ENCODE results near the gene GABRB1.

The GABRB1 gene

DNA sequence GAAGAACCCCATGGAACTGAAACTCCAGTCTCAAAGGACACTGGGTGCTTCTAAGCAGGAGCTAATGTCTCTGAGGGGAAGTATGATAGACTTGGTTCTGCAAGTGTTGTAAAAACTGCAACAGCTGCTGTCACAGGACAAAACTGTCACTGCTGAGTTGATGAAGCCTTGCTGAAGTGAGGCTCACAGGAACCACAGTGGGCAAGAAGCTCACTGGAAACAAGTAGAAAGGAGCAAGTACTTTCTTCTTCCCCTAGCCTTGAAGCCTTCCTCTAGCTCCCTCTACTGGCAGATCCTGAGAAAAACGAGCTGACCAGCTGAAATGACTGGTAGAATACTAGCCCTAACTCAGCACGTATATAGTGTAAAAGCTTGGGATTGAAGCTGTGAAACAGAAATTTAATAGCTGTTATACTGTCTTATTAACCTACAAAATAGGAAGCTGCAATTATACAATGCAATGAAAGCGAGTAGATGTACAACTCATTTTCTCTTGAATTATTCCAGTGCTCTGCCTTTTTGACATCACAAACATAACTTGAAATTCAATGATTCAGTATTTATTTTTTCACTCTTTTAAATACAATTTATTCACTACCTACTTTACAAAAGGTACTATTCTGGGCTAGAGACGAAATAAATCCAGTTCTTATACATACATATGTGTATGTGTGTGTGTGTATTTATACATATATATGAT, 91.4 kb downstream of the GABRB1 start:
- DNase-seq: no peak

DNA sequence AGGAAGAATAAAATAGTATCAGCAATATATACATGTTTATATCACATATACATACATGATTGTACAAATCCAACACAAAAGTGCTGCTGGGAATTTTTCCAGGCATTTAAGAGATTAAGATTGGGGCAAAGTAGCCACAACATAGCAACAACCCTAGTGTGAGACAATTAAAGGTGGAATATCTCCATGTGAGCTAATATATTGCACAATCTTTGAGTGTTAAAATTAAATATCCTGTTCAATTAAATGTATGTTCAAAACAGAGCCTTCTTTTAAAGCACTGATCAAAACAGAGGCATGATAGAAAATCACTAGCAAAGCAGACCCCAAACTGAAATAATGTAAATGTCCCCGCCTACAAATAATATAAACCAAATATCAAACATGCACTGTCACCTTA, 97.6 kb downstream of the GABRB1 start:
- no peak for DNase-seq

DNA sequence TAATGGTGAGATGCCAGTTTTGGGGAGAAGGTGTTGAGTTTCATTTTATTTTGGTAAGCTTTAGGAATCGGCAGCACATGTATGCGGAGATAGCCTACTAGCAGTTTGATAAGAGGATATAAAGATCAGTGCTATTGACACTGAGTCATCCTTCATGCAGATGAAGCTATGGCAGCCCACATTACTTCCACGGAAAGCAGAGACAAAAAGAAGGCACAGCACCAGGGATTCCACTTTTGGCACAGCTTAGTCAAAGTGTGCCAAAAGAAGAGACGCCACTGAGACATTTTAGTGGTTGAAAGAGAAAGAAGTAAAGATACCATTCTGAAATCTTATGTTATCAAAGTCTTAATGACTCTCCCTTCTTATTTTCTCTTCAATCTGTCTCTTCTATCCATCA, 103.8 kb downstream of the GABRB1 start:
- no peak for DNase-seq

DNA sequence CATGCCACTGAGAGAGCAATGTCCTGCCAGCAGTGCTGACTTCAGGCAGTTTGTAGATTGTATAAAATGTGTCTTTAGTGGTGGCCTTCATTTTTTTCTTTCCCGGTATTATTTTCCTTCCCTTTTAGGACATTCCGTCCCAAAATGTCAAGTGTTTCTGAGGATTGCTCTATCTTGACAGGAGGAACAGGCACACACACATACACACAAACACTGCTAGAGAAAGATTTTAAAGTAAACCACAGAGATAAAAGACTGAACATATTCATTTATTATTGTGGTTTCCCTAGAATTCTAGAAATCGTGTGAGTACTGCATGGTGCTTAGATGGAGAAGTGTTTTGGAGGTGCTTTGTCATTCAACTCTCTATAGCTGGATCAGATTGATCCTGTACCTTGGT, 111.9 kb downstream of the GABRB1 start:
- DNase-seq: no peak

DNA sequence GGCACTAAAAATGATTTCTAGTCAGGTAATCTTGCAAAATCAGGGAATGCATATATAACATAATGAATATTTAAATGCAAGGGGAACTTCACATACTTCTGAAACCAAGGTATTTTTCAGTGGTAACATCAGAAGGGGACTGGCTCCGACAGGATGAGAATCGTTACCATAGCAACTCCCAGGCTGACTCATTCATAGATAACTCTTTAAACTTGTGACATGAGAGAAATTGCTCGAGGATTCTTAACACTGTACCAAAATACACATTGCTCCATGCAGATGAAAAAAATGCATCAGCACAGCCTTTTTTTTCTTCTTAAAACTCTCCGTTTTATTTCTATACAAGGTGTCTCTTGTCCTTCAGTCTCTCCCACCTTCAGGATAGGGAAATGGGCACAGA, 114.3 kb downstream of the GABRB1 start:
- DNase-seq: no peak

DNA sequence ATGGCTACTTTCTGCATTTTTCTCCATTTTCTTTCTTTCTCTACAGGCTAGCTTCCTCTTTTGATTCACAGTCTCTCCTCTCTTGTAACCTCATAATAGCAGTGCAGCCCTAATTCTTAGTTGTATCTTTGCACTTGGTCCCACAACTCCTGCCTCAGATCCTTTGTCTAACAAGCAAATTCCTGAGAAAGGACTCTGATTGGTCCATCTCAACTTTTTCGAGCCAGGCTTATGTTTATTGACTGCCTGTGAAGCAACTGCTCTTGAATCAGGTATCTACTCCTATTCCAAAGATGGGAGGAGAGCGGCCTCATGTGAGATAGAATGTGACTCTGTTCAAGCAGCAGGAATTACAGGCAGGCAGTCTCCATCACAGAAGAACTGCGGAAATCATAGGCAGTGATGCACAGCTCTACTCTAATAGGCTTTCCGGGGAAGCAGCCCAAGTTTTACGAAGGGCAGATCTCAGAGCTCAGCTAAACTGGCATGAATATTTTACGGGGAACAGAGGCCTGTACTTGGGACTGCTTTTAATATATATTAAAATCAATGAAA, 123.5 kb downstream of the GABRB1 start:
- no peak for DNase-seq

DNA sequence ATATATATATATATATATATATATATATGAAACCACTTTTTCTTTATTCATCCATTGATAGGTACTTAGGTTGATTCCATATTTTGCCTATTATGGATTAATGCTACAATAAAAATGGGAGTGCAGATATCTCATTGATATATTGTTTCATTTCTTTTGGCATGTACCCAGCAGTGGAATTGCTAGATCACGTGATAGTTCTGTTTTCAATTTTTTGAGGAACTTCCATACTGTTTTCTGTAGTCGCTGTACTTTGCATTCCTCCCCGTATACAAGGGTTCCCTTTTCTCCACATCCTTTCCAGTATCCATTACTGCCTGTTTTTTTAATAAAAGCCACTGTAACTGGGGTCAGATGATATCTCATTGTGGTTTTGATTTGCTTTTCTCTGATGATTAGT, 124.6 kb downstream of the GABRB1 start:
- no peak for DNase-seq

DNA sequence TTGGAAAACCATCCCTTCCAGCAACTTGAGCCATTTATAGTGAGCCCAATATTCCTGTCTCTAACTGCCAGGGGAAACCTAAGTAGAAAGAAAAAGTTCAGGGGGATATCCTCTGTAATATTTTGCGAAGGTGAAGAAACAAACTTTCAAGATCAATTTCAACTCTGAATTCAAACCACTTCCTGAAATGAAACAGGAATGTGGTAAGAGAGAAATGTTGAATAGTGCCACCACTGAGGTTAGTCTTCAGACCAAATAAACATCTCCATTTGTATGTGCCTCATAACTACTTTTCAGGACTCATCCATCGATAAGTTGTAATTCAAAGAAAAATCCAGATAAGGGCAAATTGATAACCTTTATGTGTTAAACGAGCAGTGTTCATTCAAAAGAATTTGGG, 128.7 kb downstream of the GABRB1 start:
- no peak for DNase-seq

DNA sequence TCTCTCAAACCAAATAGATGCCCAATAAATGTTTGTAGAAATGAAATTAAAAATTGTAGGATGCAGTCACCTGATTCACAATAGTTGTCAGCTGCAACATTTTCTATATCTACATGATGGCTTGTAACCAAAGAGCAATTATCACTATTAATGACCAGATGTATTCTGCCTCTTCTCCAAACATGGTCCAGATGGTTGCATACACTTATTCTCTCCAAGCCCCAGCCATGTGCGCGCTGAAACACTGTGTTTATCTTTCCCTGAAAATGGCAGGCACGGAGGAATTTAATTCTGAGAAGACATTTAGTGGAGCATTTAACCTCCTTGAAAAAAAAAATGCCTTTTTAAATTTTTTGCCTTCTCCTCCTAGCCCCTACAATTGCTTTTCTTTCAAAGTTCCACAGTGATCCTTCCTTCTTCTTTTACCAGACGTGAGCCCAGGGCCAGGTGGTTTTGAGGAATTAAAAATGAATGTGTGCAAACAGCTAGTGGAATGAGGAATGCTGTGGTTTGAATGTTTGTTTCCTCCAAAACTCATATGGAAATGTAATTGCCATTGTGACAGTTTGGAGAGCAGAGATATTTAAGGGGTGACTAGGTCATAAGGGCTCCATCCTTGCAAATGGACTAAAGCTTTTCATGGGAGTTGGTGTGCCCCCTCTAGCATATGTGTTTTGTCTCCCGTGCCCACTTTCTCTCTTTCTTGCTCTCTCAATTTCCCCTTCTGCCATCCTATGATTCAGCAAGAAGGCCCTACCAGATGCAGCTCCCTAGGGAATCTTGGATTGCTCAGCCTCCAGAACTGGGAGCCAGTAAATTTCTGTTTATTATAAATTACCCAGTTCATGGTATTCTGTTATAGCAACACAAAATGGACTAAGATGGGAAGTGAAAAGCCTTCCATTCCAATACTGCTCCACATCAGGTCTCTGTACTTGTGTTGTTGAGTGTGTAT, 136.0 kb downstream of the GABRB1 start:
- DNase-seq: no peak

DNA sequence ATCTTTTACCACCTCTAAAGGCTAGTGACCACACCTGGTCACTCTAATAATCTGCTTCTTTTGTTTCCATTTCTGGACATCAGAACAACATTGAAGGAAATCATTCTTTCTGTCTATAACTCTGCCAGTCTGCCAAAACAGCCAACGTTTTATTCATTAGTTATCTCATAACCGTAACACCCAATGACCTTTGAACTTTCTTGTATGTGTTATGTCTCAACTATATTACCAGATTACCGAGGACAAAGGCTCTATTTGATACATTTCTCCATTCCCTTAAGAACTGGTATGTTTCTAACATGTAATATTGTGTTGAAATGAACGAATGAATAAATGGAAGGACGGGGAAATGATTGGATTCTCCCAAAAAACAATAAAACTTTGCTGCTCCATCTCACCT, 152.7 kb downstream of the GABRB1 start:
- no peak for DNase-seq

DNA sequence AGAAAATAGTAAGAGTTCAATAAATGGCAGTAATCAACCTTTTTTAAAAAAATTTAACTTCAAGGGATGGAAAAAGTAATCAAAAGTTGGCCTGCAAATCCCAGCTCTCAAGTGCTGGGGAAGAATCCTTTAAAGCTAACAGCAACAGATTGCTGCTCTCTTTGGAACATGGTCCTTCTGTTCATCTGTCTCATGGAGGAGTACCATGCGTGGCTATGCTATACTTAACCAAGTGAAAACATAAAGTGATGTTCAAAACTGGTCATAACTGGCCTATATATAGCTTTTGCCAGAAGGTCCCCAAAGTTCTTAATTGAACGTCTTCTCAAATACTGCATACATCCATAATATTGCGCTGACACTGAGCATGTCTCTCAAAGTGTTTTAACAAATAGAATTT, 154.4 kb downstream of the GABRB1 start:
- DNase-seq: no peak

DNA sequence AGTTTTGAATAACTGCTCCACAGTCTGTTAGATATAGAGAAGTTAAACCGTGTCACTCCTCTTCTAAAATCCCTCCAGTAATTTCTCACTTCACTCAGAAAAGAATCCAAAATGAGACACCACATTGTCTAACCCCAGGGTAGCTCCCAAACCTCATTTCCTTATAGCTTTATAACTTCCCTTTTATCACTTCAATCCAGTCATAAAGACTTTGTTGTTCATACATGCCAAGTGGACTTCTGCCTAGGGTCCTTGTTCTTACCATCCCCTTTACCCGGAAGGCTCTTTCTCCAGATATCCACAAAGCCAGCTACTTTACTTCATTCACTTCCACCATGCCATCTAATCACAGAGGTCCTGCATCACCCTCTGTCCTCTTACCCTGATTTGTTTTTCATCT, 156.2 kb downstream of the GABRB1 start:
- DNase-seq: no peak

DNA sequence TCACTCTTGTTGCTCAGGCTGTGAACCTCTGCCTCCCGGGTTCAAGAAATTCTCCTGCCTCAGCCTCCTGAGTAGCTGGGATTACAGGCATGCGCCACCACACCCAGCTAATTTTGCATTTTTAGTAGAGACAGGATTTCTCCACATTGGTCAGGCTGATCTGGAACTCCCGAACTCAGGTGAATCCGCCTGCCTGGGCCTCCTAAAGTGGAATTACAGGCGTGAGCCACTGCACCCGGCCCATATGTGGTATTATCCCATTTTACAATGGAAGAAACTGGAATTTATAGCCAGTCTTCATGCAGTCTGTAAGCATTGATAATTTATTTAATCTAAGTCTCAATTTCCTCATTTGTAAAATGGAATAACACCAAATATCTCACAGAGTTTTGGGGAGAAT, 161.8 kb downstream of the GABRB1 start:
- no peak for DNase-seq

DNA sequence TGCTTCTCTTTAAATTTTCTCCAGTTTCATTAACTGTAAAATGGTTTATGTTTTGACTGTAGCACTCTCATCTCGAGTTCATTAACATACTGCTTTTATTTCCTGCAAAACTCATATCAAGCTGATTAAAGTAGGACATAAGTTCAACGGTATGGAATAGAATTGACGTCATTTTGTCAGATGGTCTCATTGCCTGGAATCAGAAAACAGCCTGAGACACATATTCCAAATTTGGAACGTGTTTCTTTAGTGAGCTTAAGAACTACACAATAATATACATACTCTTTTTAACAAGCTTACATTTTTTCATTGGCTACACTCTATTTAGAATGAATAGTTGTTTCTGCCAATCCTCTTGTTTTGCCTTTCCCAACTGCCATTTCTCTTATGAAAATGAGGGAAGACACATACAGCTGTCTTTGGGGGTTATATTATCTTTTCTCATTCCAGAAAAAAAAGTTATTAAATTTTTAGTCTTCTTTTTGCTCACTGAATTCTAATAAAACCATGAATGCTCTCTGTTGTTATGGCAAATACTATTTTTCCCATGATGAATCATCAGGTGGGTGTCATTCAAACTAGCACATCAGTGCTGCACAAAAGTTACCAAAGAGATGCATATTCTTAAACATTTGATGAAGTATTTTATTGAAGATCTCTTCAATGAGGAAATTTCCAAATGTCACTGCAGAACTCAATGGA, 162.8 kb downstream of the GABRB1 start:
- DNase-seq: no peak

DNA sequence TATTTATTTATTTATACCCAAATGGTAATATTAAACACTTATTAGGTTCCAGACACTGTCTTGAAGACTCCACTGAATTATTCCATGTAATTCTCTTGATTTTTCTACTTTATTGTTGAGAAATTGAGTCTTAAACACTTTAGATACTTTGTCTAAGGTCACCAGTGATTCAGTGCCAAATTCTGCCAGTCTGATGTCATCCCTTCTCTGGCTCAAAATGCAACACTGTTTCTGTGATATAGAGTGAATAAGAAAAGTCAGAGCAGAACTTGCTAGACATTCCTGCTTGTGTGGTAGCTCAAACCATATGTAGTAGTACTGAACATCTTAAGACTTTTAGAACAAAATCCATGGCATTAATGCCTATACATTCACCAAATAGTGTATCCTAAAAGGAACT, 164.3 kb downstream of the GABRB1 start:
- no peak for DNase-seq

DNA sequence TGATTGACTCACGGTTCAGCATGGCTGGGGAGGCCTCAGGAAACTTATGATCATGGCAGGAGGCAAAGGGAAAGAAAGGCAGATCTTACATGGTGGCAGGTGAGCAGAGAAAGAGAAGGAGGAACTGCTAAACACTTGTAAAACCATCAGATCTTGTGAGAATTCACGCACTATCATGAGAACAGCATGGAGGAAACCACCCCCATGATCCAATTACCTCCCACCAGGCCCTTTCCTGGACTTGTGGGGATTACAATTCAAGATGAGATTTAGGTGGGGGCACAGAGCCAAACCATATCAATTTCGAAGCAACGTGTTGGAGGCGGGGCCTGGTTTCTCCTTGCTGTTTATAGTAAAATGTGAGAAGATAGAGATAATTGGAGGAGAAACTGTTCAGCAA, 167.4 kb downstream of the GABRB1 start:
- DNase-seq: no peak

DNA sequence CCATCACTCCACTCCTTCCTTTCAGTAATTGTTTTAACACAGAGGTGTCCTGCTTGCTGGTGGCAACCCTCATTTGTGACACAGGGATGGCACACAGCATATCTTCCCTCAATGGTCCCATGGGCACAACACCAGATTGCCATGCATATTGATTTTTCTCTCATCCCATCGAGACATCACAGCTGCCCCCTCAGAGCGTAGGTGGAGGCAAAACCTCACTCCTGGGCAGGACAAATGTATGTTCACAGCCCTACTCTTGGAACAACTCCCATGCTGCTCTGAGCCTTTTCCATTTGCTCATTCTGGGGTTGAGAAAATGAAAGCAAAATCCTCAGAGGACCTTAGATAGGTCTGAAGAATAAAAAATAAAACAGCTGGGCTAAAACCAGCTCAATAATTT, 172.2 kb downstream of the GABRB1 start:
- no peak for DNase-seq

DNA sequence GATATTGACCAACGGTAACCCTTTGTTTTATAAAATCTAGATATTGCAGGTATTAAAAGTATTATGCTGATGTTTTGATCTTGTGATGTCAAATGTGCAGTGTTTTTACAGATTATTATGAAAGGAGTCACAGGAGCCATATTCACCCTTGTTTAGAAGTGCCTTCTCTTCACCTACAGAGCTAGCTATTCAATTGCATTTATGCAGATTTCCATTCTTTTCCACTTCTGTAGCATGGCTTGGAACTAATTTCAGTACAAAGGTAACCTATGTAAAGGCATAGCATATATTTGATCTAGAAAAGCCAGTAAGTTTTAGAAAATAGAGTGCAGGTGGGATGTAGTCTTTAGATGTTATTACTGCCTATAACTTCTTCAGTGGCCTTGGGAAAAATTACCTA, 176.2 kb downstream of the GABRB1 start:
- no peak for DNase-seq

DNA sequence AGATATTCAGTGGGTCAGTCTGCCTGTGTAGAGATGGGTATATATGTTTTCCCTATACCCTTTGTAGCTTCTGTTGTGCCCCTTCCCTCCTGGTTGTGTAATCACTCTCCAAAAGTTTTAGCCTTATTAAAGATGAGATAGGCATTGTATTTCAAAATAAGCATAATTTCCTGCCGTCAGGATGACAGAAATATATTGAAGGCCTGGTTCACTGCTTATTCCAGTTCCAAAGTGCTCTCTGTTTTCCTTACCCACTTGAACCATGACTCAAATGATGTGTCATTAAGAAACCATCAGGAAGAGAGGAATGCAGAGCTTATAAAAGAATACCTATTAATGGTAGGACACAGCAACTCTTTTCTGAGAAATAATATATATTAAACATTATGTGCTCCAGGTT, 178.5 kb downstream of the GABRB1 start:
- DNase-seq: no peak

DNA sequence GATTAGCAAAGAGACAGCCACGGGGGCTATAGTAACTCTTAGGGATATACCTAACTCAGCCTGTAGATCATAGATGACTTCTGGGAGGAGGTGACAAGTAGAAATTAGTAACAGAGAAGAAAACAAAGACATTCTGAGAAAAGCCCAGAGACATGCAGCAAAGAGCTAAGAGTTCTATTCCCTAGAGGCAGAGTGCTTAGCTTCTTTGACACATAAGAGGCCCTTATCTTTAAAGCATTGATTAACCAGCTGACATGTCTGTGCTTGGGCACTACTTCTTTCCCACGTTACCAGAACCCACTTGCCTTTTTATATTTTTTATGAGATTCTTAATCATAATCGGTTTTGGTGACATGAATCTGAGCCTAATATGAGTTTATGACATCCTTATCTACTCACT, 179.5 kb downstream of the GABRB1 start:
- DNase-seq: no peak

DNA sequence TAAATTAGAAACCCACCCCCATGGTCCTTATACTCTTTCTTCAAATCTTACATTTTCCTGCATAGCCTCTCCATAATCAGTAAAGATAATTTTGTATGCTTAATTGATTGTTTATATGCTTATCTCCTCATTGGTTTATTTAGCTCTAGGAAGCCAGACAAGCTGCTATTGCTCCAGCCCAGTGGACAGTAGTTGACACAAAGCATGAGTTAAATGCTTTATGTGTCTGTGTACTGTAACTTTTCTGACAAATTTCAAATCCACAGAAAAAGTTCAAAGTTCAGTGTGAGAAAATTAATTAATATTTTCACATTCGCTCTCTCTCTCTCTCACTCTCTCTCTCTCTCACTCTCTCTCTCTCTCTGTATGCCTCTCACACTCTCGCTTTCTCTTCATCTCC, 181.7 kb downstream of the GABRB1 start:
- no peak for DNase-seq

DNA sequence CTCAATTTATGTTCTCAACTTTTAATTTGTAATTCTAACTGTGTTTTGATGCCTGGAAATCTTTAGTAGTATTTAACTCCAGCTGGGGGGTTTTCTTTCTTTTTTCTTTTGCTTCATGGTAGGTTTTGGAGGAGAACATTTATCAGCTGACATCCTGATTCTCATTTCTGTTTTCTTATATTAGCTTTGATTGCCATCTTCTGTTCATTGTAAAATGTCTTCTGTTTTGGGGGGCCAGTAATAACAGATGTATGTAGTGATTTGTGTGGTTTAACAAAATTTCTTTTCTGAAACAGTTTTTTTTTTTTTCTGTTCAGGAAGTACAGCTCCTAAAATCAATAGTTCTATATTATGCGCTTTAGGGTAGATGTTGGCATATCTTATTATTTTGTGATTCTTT, 182.2 kb downstream of the GABRB1 start:
- DNase-seq: no peak

DNA sequence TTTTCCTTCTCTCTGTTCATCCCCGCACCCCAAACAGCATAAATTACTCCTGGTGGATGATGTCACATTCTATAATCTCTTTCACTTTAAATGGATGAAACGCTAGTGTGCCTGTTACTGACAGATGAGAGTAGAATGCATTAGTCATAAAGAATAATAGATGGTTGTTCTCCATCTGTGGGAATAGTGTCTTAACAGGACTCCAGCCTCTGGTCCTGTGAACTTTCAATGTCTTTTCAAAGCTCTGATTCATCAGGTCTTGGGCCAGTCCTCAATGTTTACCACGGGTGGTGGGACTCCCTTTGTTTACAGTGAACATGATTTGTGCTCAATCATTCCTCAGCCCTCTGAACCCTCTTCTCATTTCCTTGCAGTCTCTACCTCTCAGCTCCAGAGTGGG, 182.6 kb downstream of the GABRB1 start:
- DNase-seq: no peak

DNA sequence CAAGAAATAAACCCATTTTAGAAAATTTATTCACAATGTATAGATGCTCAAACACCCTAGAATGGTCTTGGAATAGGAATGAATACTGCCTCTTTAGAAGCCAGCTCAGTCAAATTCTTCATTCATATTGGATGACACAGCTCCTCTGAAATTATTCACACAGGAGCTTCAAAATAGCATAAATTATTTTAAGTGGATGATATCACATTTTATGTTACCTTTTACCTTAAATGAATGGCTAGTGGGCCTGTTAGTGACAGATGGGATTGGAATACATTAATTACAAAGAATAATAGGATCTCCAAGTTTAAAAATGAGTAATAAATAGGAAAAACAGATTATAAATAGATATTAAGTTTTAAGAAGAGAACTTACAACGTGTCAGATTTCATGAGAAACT, 184.4 kb downstream of the GABRB1 start:
- DNase-seq: no peak

Measured in NCI-H510A (cell line).